CD14-positive monocyte (primary cell): ENCODE results near the gene SGK1. TPM values are rescaled to one million over a fixed set of nuclear protein-coding genes. Genes with fewer than 3 reads are reported as not detected.
A peak's percentile ranks its signal among the peaks of the same experiment; 100 is the strongest.

Experiments used
- DNase-seq, 3 donors: peaks; one replicate each; pipeline ENCODE4 v3.0.0-alpha.2; 2011 to 2022
- H2AFZ ChIP-seq: 2 replicates; pipeline ENCODE4 v1.6.0; 2012; ENCODE audit warnings: mild to moderate bottlenecking, low read depth, low read length, inconsistent platforms; ENCODE audit not compliant: insufficient read depth, poor library complexity, severe bottlenecking
- H3K27ac ChIP-seq, 2 donors: 1 replicate in 1 of 2; 2 replicates in 1 of 2; pipeline ENCODE4 v1.5.1; 2012 to 2013; ENCODE audit warnings: low read length in 2 of 2, control low read depth in 1 of 2, inconsistent platforms in 1 of 2, low read depth in 1 of 2, mild to moderate bottlenecking in 1 of 2
- H3K27me3 ChIP-seq, 2 donors: one replicate each; pipeline versions ENCODE4 v1.6.0 to v1.6.1; 2011 to 2013; ENCODE audit warnings: low read length in 2 of 2; ENCODE audit not compliant: control insufficient read depth in 2 of 2, insufficient read depth in 2 of 2
- H3K36me3 ChIP-seq, 2 donors: replicated peaks in 1 of 2; 1 replicate in 1 of 2; 2 replicates in 1 of 2; pipeline versions ENCODE4 v1.5.1 to v1.6.1; 2012 to 2013; ENCODE audit warnings: low read length in 2 of 2, control low read depth in 1 of 2, inconsistent platforms in 1 of 2, mild to moderate bottlenecking in 1 of 2; ENCODE audit not compliant: insufficient read depth in 2 of 2, control insufficient read depth in 1 of 2
- H3K4me1 ChIP-seq, 2 donors: 1 replicate in 1 of 2; 2 replicates in 1 of 2; pipeline versions ENCODE4 v1.5.1 to v1.6.1; 2012 to 2013; ENCODE audit warnings: low read length in 2 of 2, control low read depth in 1 of 2, inconsistent platforms in 1 of 2, mild to moderate bottlenecking in 1 of 2, moderate library complexity in 1 of 2; ENCODE audit not compliant: insufficient read depth in 2 of 2, control insufficient read depth in 1 of 2
- H3K4me2 ChIP-seq: replicated peaks from 2 replicates; pipeline ENCODE3; 2012; ENCODE audit warnings: low read length, moderate library complexity, mild to moderate bottlenecking; ENCODE audit not compliant: poor library complexity, severe bottlenecking; ENCODE audit errors: extremely low read depth
- H3K4me3 ChIP-seq, 3 experiments: fragments of 200-600 bp in 1 of 3; sonication (generic) in 1 of 3; replicated peaks in 1 of 3; 1 replicate in 2 of 3; 2 replicates in 1 of 3; pipeline ENCODE4 v1.5.1; 2011 to 2013; ENCODE audit warnings: low read length in 3 of 3, mild to moderate bottlenecking in 3 of 3, control low read depth in 2 of 3, low read depth in 2 of 3, inconsistent platforms in 1 of 3, moderate library complexity in 1 of 3
- H3K79me2 ChIP-seq: 2 replicates; pipeline ENCODE4 v1.6.0; 2012; ENCODE audit warnings: mild to moderate bottlenecking, control low read depth, inconsistent platforms, low read length, moderate library complexity; ENCODE audit not compliant: insufficient read depth
- H3K9ac ChIP-seq: 2 replicates; pipeline ENCODE4 v1.6.0; 2017; ENCODE audit warnings: low read length, mild to moderate bottlenecking; ENCODE audit not compliant: insufficient read depth, poor library complexity, severe bottlenecking
- H3K9me3 ChIP-seq, 2 donors: replicated peaks in 1 of 2; 1 replicate in 1 of 2; 2 replicates in 1 of 2; pipeline versions ENCODE4 v1.5.1 to v1.6.1; 2012 to 2013; ENCODE audit warnings: low read length in 2 of 2, control low read depth in 1 of 2; ENCODE audit not compliant: control insufficient read depth in 1 of 2, insufficient read depth in 1 of 2
- H4K20me1 ChIP-seq: 2 replicates; pipeline ENCODE4 v1.6.0; 2012; ENCODE audit warnings: mild to moderate bottlenecking, low read length, control low read depth, moderate library complexity; ENCODE audit not compliant: insufficient read depth
- H3K27ac Mint-ChIP-seq, 7 donors: one replicate each; pipeline ENCODE4 v1.8.0; 2020; ENCODE audit warnings: mild to moderate bottlenecking in 7 of 7, mixed read lengths in 7 of 7, moderate library complexity in 6 of 7, inconsistent platforms in 2 of 7
- H3K27me3 Mint-ChIP-seq, 3 donors: one replicate each; pipeline ENCODE4 v1.8.0; 2021 to 2022; ENCODE audit warnings: low read depth in 3 of 3, mild to moderate bottlenecking in 3 of 3, mixed read lengths in 3 of 3, moderate library complexity in 3 of 3, inconsistent platforms in 1 of 3
- H3K36me3 Mint-ChIP-seq, 2 donors: one replicate each; pipeline ENCODE4 v1.8.0; 2020; ENCODE audit warnings: mixed read lengths in 2 of 2, inconsistent platforms in 1 of 2, mild to moderate bottlenecking in 1 of 2
- H3K4me1 Mint-ChIP-seq: one replicate; pipeline ENCODE4 v1.8.0; 2020; ENCODE audit warnings: mild to moderate bottlenecking, mixed read lengths
- H3K4me3 Mint-ChIP-seq, 2 donors: one replicate each; pipeline ENCODE4 v1.8.0; 2020; ENCODE audit warnings: mild to moderate bottlenecking in 2 of 2, mixed read lengths in 2 of 2, moderate library complexity in 1 of 2
- H3K9me3 Mint-ChIP-seq, 7 donors: one replicate each; pipeline ENCODE4 v1.8.0; 2020 to 2022; ENCODE audit warnings: mixed read lengths in 7 of 7, mild to moderate bottlenecking in 6 of 7, moderate library complexity in 6 of 7, inconsistent platforms in 2 of 7
- CTCF ChIP-seq: fragments of 200-600 bp; IDR thresholded peaks from one replicate; pipeline ENCODE4 v1.8.0; 2022; ENCODE audit warnings: antibody characterized with exemption, mild to moderate bottlenecking
- WGBS: methylation state at CpG from one replicate; pipeline ENCODE4 v1.1.5; 2013; ENCODE audit warnings: missing lambda C conversion rate; ENCODE audit not compliant: insufficient coverage; 5-methylcytosine and 5-hydroxymethylcytosine counted together
- intact Hi-C, 2 donors: fragments of 100-400 bp; cut with micrococcal nuclease; formaldehyde crosslinking; loops; one replicate each; pipeline versions ENCODE4 v1.15.0 to v1.15.1; 2023
- polyA minus RNA-seq: library from RNA; depleted of rRNA, polyadenylated mRNA; stranded (reverse); fragments of >200 nt; gene quantifications from 2 replicates; pipeline ENCODE4 v1.2.3, GENCODE V29; 2012
- polyA plus RNA-seq, 3 donors: library from polyadenylated mRNA; depleted of rRNA in 1 of 3; unstranded in 2 of 3; stranded (reverse) in 1 of 3; fragments of 300-500 nt in 2 of 3; fragments of >200 nt in 1 of 3; fragmentation: Illumina TruSeq in 2 of 3; gene quantifications; 1 replicate in 2 of 3; 2 replicates in 1 of 3; pipeline ENCODE4 v1.2.3, GENCODE V29; 2012 to 2021
- total RNA-seq, 12 experiments: library from RNA in 1 of 12; stranded (reverse) in 1 of 12; fragments of 120-200 nt in 1 of 12; gene quantifications; one replicate each; pipeline ENCODE4 v1.2.4 and lab custom pipeline; 2013 to 2026; ENCODE audit warnings: mixed read lengths in 6 of 12, inconsistent platforms in 1 of 12

SGK1 gene
- total RNA-seq (2013): 272 TPM
- polyA plus RNA-seq (100 to 1,000 TPM; 373 to 419 (median 407) TPM), polyA minus RNA-seq (328 and 555 TPM in 2 replicates), total RNA-seq (lab: John Stamatoyannopoulos, UW) (422 to 1,826 (median 1,449) reads per million in 11 experiments)

- H2AFZ ChIP-seq: peak within 1 kb of the TSS; percentile 81
- DNase-seq: peak in 1 of 3 donors; percentile 16
- H3K36me3 ChIP-seq: no peaks in the 10 kb centered on the region
- H3K27me3 ChIP-seq: peaks cover 26 to 32% of the 10 kb centered on the region in 2 donors
- H3K27ac Mint-ChIP-seq: peak within 1 kb of the TSS in 6 of 7 donors; percentile 12 to 70 (median 48)
- peaks cover 8 to 15% of the 10 kb centered on the region in 2 donors for H3K4me1 ChIP-seq
- H3K4me2 ChIP-seq: peak within 1 kb of the TSS; percentile 80
- no peaks in the 10 kb centered on the region for H3K79me2 ChIP-seq
- peaks cover 15% of the 10 kb centered on the region for H3K4me1 Mint-ChIP-seq
- peaks cover 9 to 24% (median 14%) of the 10 kb centered on the region in 7 donors for H3K9me3 Mint-ChIP-seq
- WGBS: 6% methylated on average over 18 of the region's 33 CpGs
- H3K9ac ChIP-seq: peak within 1 kb of the TSS; percentile 49
- peaks cover 39 to 46% (median 41%) of the 10 kb centered on the region in 3 donors for H3K27me3 Mint-ChIP-seq
- H3K9me3 ChIP-seq: peaks cover 7 to 13% of the 10 kb centered on the region in 2 donors
- TF ChIP-seq CTCF: no peak
- H3K27ac ChIP-seq: no peak within 1 kb of the TSS
- intact Hi-C loops: loop anchor here in 1 of 2 donors (5.0 kb wide), 1 partner anchor 40 kb away; no protein-coding TSS in a partner anchor
- peak within 1 kb of the TSS; percentile 91 to 99 for H3K4me3 Mint-ChIP-seq
- H4K20me1 ChIP-seq: no peaks in the 10 kb centered on the region
- peak within 1 kb of the TSS; percentile 40 to 78 (median 68) for H3K4me3 ChIP-seq
- peaks cover 10 to 21% of the 10 kb centered on the region in 2 donors for H3K36me3 Mint-ChIP-seq
These were observed at the start of gene SGK1 for GRCh38 chr6:134317471-134318131. Gene SGK1, minus strand, starts transcription at chr6:134318112. Its CDS starts 652 bp downstream, at chr6:134317460.

GRCh38 chr6:134363323-134364039 is 45.6 kb upstream of the SGK1 start:
- Histone ChIP-seq H3K4me3 (no peak overlapping the region), H2AFZ (no peak overlapping the region), H3K79me2 (no peaks in the 10 kb centered on the region), H4K20me1 (no peaks in the 10 kb centered on the region), H3K27me3 (no peaks in the 10 kb centered on the region), H3K27ac (no peak overlapping the region), H3K36me3 (no peaks in the 10 kb centered on the region), H3K9ac (no peak overlapping the region), H3K4me2 (no peak overlapping the region), H3K4me1 (peaks cover 3 to 8% of the 10 kb centered on the region in 2 donors), H3K9me3 (no peaks in the 10 kb centered on the region)
- peak in 1 of 3 donors; percentile 26 for DNase-seq
- TF ChIP-seq CTCF: no peak
- H3K9me3 Mint-ChIP-seq: peaks cover 0 to 3% (median 0%) of the 10 kb centered on the region in 7 donors
- H3K4me3 Mint-ChIP-seq: no peak overlapping the region
- intact Hi-C loops: no loop called here
- H3K4me1 Mint-ChIP-seq: peaks cover 9% of the 10 kb centered on the region
- H3K36me3 Mint-ChIP-seq: no peaks in the 10 kb centered on the region
- no peak overlapping the region for H3K27ac Mint-ChIP-seq
- peaks cover 0 to 2% (median 0%) of the 10 kb centered on the region in 3 donors for H3K27me3 Mint-ChIP-seq
- whole genome bisulfite sequencing: no CpG with 5 or more reads among the region's 2 CpGs
